ENCODE data around the gene GRIN2C. TPM values are rescaled to one million over a fixed set of nuclear protein-coding genes. Genes with fewer than 3 reads are reported as not detected.

GRIN2C gene
- total and polyA plus RNA-seq, 2 donors (not counting 3 experiments of a cell fraction or from before 2014, with no cell fraction given) = 0.04 to 0.60 TPM

GRCh38 chr17:74853669-74854068, 6.0 kb downstream of the GRIN2C start:
- no peak overlapping the region for H2AFZ ChIP-seq (ENCODE audit: low read depth, low read length)
- H3K4me1 ChIP-seq (ENCODE audit: control insufficient read depth, extremely low read depth, insufficient read depth, low read length) = no peaks in the 10 kb centered on the region
- TF ChIP-seq EZH2 (IDR thresholded peaks at IDR 0.05; ENCODE audit: borderline replicate concordance, low read depth, low read length, severe bottlenecking) (no peak), CTCF (IDR thresholded peaks at IDR 0.05; ENCODE audit: extremely low read depth in 1 of 2, insufficient read depth in 1 of 2, low read depth in 1 of 2, low read length in 2 of 2) (no peak), FOS (IDR thresholded peaks at IDR 0.05; ENCODE audit: borderline replicate concordance, insufficient read depth, low read length) (no peak), JUN (IDR thresholded peaks at IDR 0.05; ENCODE audit: borderline replicate concordance, insufficient read depth, insufficient read length, low read depth) (no peak), POLR2A (IDR thresholded peaks at IDR 0.05; ENCODE audit: low read depth, low read length) (no peak), MAX (IDR thresholded peaks at IDR 0.05; ENCODE audit: insufficient read depth, insufficient read length) (no peak), MYC (IDR thresholded peaks at IDR 0.05; ENCODE audit: low read depth, low read length) (no peak), POLR2AphosphoS5 (IDR thresholded peaks at IDR 0.05; ENCODE audit: insufficient read depth, low read depth, low read length) (no peak), GATA2 (IDR thresholded peaks at IDR 0.05; ENCODE audit: insufficient read depth, insufficient read length, low read depth, low read length) (no peak)
- H4K20me1 ChIP-seq (replicated peaks; ENCODE audit: control insufficient read depth, extremely low read depth, insufficient read depth, low read length) = no peaks in the 10 kb centered on the region
- H3K36me3 ChIP-seq (ENCODE audit: control insufficient read depth in 2 of 2, extremely low read depth in 1 of 2, insufficient read depth in 2 of 2, low read length in 2 of 2) = no peaks in the 10 kb centered on the region
- FAIRE-seq (no peak), DNase-seq (ENCODE audit: low read depth, low spot score) (no peak)
- H3K9me3 ChIP-seq (replicated peaks; ENCODE audit: control insufficient read depth, insufficient read depth, low read length) = no peaks in the 10 kb centered on the region
- no peaks in the 10 kb centered on the region for H3K9me1 ChIP-seq (replicated peaks; ENCODE audit: control insufficient read depth, extremely low read depth, insufficient read depth, low read length)
- peaks cover 40 to 44% of the 10 kb centered on the region in 2 experiments for H3K27me3 ChIP-seq (ENCODE audit: control insufficient read depth in 2 of 2, insufficient read depth in 2 of 2, low read length in 2 of 2)
- no peak overlapping the region for H3K4me3 ChIP-seq (replicated peaks in 1 of 3; ENCODE audit: insufficient read depth in 1 of 3, low read depth in 1 of 3, low read length in 3 of 3)
- no peak overlapping the region for H3K4me2 ChIP-seq (ENCODE audit: insufficient read depth, low read length)
- no peak overlapping the region for H3K9ac ChIP-seq (replicated peaks; ENCODE audit: extremely low read depth, insufficient read depth, low read length)
- ChIA-PET POLR2A (no interaction called here), CTCF (interaction anchor here (0.8 to 2.2 kb wide), 3 partner anchors 11 to 15 kb away, joined by 3 to 6 read pairs (median 6); no protein-coding TSS in a partner anchor)
- H3K79me2 ChIP-seq (ENCODE audit: control insufficient read depth, insufficient read depth, low read length) = no peaks in the 10 kb centered on the region
- BruUV-seq (replicated peaks) = no TSS peak
- no peak overlapping the region for H3K27ac ChIP-seq (ENCODE audit: insufficient read depth, low read depth, low read length)
- intact Hi-C loops (cut with micrococcal nuclease) (no loop called here), dilution Hi-C loops (cut with MboI; ENCODE audit: extremely low pct_ligation_motif_present, low sequenced_read_pairs) (no loop called here)
